ENCODE measurements around the gene ANO5. TPM values are rescaled to one million over a fixed set of nuclear protein-coding genes. Genes with fewer than 3 reads are reported as not detected.
"Not testable (repeated sequence)": the region's sequence is repeated elsewhere in the genome, so short reads cannot be mapped to it uniquely, and the experiment has no call there.

ANO5 gene
- total RNA-seq, 1 experiment from 2014 or later = not detected

DNA sequence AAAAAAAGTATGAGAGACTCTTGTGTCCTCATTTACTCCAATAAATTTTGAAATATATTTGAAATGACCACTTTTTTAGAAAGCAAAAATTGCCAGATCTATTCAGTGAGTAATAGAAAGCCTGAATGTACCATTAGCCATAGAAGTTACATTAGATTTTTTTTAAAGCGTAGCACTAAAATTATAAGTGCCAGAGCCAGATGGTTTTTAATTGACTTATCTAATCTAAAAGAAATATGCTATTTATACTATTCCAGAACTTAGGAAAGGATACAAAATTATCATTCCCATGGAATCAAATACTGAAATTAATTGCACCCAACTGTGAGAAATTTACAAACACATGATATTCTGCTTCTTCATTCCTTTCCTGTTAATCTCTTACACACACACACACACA, 80.9 kb downstream of the ANO5 start:
- peaks cover 4% of the 10 kb centered on the region for H3K27me3 Mint-ChIP-seq (ENCODE audit: insufficient read depth, unreplicated experiment)
- H3K9me3 ChIP-seq = no peaks in the 10 kb centered on the region
- H3K4me1 ChIP-seq = no peaks in the 10 kb centered on the region
- TF ChIP-seq, protein P1, sequence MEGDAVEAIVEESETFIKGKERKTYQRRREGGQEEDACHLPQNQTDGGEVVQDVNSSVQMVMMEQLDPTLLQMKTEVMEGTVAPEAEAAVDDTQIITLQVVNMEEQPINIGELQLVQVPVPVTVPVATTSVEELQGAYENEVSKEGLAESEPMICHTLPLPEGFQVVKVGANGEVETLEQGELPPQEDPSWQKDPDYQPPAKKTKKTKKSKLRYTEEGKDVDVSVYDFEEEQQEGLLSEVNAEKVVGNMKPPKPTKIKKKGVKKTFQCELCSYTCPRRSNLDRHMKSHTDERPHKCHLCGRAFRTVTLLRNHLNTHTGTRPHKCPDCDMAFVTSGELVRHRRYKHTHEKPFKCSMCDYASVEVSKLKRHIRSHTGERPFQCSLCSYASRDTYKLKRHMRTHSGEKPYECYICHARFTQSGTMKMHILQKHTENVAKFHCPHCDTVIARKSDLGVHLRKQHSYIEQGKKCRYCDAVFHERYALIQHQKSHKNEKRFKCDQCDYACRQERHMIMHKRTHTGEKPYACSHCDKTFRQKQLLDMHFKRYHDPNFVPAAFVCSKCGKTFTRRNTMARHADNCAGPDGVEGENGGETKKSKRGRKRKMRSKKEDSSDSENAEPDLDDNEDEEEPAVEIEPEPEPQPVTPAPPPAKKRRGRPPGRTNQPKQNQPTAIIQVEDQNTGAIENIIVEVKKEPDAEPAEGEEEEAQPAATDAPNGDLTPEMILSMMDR (IDR thresholded peaks at IDR 0.05; ENCODE audit: insufficient read depth in 1 of 2, low read depth in 1 of 2, low read length in 1 of 2, severe bottlenecking in 1 of 2, unreplicated experiment in 1 of 2) = no peak
- CTCF ChIA-PET = no interaction called here
- no TSS peak for BruUV-seq (replicated peaks)
- no peaks in the 10 kb centered on the region for H3K4me1 Mint-ChIP-seq (ENCODE audit: low read depth, unreplicated experiment)
- no peaks in the 10 kb centered on the region for H3K9me3 Mint-ChIP-seq (ENCODE audit: unreplicated experiment)
- no peaks in the 10 kb centered on the region for H3K27me3 ChIP-seq (replicated peaks; ENCODE audit: control insufficient read depth, insufficient read depth, low read length)
- H3K36me3 Mint-ChIP-seq (ENCODE audit: insufficient read depth, unreplicated experiment) = no peaks in the 10 kb centered on the region
- intact Hi-C loops (cut with micrococcal nuclease; ENCODE audit: unreplicated experiment) = no loop called here
- no peak overlapping the region for H3K4me3 Mint-ChIP-seq (ENCODE audit: unreplicated experiment)
- H3K4me3 ChIP-seq (ENCODE audit: low read depth, low read length) = no peak overlapping the region
- POLR2A ChIA-PET = no interaction called here
- H3K27ac Mint-ChIP-seq (ENCODE audit: unreplicated experiment) = no peak overlapping the region
- DNase-seq = no peak
- H3K36me3 ChIP-seq (ENCODE audit: control insufficient read depth, insufficient read depth, low read length) = no peaks in the 10 kb centered on the region

GRCh38 chr11:22275600-22275999, 82.7 kb downstream of the ANO5 start:
- Histone ChIP-seq H3K27me3 (replicated peaks; ENCODE audit: control insufficient read depth, insufficient read depth, low read length) (no peaks in the 10 kb centered on the region), H3K36me3 (ENCODE audit: control insufficient read depth, insufficient read depth, low read length) (no peaks in the 10 kb centered on the region), H3K9me3 (no peaks in the 10 kb centered on the region), H3K4me1 (no peaks in the 10 kb centered on the region), H3K4me3 (ENCODE audit: low read depth, low read length) (no peak overlapping the region)
- ChIA-PET POLR2A (no interaction called here), CTCF (no interaction called here)
- TF ChIP-seq, protein P1 (IDR thresholded peaks at IDR 0.05; ENCODE audit: insufficient read depth in 1 of 2, low read depth in 1 of 2, low read length in 1 of 2, severe bottlenecking in 1 of 2, unreplicated experiment in 1 of 2) = no peak
- no peaks in the 10 kb centered on the region for H3K9me3 Mint-ChIP-seq (ENCODE audit: unreplicated experiment)
- BruUV-seq (replicated peaks) = no TSS peak
- DNase-seq = no peak
- H3K36me3 Mint-ChIP-seq (ENCODE audit: insufficient read depth, unreplicated experiment) = no peaks in the 10 kb centered on the region
- H3K27ac Mint-ChIP-seq (ENCODE audit: unreplicated experiment) = no peak overlapping the region
- no peak overlapping the region for H3K4me3 Mint-ChIP-seq (ENCODE audit: unreplicated experiment)
- H3K27me3 Mint-ChIP-seq (ENCODE audit: insufficient read depth, unreplicated experiment) = peaks cover 3% of the 10 kb centered on the region
- H3K4me1 Mint-ChIP-seq (ENCODE audit: low read depth, unreplicated experiment) = no peaks in the 10 kb centered on the region
- intact Hi-C loops (cut with micrococcal nuclease; ENCODE audit: unreplicated experiment) = no loop called here

- H3K27me3 Mint-ChIP-seq (ENCODE audit: insufficient read depth, unreplicated experiment) = peaks cover 3% of the 10 kb centered on the region
- H3K4me1 ChIP-seq = no peaks in the 10 kb centered on the region
- CTCF ChIA-PET = no interaction called here
- H3K9me3 ChIP-seq = no peaks in the 10 kb centered on the region
- BruUV-seq (replicated peaks) = no TSS peak
- no peaks in the 10 kb centered on the region for H3K27me3 ChIP-seq (replicated peaks; ENCODE audit: control insufficient read depth, insufficient read depth, low read length)
- intact Hi-C loops (cut with micrococcal nuclease; ENCODE audit: unreplicated experiment) = no loop called here
- H3K9me3 Mint-ChIP-seq (ENCODE audit: unreplicated experiment) = no peaks in the 10 kb centered on the region
- no peak overlapping the region for H3K4me3 Mint-ChIP-seq (ENCODE audit: unreplicated experiment)
- H3K27ac Mint-ChIP-seq (ENCODE audit: unreplicated experiment) = no peak overlapping the region
- no peak for DNase-seq
- POLR2A ChIA-PET = no interaction called here
- H3K4me1 Mint-ChIP-seq (ENCODE audit: low read depth, unreplicated experiment) = no peaks in the 10 kb centered on the region
- TF ChIP-seq, protein P1 (IDR thresholded peaks at IDR 0.05; ENCODE audit: insufficient read depth in 1 of 2, low read depth in 1 of 2, low read length in 1 of 2, severe bottlenecking in 1 of 2, unreplicated experiment in 1 of 2) = no peak
- H3K4me3 ChIP-seq (ENCODE audit: low read depth, low read length) = no peak overlapping the region
- no peaks in the 10 kb centered on the region for H3K36me3 Mint-ChIP-seq (ENCODE audit: insufficient read depth, unreplicated experiment)
- no peaks in the 10 kb centered on the region for H3K36me3 ChIP-seq (ENCODE audit: control insufficient read depth, insufficient read depth, low read length)
Measured at GRCh38 chr11:22276535-22276934, 83.7 kb downstream of the ANO5 start.

DNA sequence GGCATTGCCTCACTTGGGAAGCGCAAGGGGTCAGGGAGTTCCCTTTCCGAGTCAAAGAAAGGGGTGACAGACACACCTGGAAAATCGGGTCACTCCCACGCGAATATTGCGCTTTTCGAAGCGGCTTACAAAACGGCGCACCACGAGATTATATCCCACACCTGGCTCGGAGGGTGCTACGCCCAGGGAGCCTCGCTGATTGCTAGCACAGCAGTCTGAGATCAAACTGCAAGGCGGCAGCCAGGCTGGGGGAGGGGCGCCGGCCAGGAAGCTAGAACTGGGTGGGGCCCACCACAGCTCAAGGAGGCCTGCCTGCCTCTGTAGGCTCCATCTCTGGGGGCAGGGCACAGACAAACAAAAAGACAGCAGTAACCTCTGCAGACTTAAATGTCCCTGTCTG, 92.1 kb downstream of the ANO5 start:
- H3K4me3 ChIP-seq (ENCODE audit: low read depth, low read length); H3K4me1 Mint-ChIP-seq (ENCODE audit: low read depth, unreplicated experiment); H3K4me3 Mint-ChIP-seq (ENCODE audit: unreplicated experiment); H3K27me3 ChIP-seq (replicated peaks; ENCODE audit: control insufficient read depth, insufficient read depth, low read length); H3K36me3 Mint-ChIP-seq (ENCODE audit: insufficient read depth, unreplicated experiment); DNase-seq; H3K4me1 ChIP-seq; H3K27me3 Mint-ChIP-seq (ENCODE audit: insufficient read depth, unreplicated experiment); H3K27ac Mint-ChIP-seq (ENCODE audit: unreplicated experiment); BruUV-seq (replicated peaks); CTCF ChIA-PET; H3K9me3 Mint-ChIP-seq (ENCODE audit: unreplicated experiment); POLR2A ChIA-PET; intact Hi-C loops (cut with micrococcal nuclease; ENCODE audit: unreplicated experiment); H3K36me3 ChIP-seq (ENCODE audit: control insufficient read depth, insufficient read depth, low read length); H3K9me3 ChIP-seq: not testable (repeated sequence)
